ENCODE results near the gene PRKAG1.
A peak's percentile ranks its signal among the peaks of the same experiment; 100 is the strongest.

PRKAG1 gene

GRCh38 chr12:48969833-48970701 is 48.5 kb downstream of the PRKAG1 start:
- H3K4me3 ChIP-seq (ENCODE audit: low read depth, low read length) = peak overlapping the region; percentile 10

DNA sequence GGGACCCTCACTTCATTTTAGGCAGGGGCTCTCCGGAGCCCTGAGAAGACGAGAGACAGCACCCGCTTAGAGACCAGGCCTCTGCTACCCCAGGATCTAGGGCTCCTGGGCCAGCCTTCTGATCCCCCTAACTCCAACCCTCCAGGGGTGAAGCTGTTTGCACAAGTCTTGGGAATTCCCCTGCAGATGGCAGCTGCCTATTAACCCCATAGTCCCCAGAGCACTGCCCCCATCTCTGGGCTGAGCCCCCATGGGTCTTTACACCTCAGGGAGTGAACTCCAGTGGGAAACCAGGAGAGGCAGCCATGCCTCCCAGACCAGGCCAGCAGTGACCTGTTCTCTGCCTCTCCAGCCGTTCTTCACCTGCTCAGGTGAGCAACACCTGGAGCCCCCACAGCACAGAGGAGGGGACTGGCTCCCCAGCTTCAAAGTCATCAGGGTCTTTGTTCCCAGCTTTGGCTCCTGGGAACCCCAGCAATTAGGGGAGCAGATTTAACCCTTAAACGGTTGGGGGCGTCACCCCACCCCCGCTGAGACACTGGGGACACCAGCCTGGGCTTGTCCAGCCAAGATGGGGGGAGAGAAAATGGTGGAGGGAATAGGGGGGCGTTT is 49.3 kb downstream of the PRKAG1 start:
- no peak overlapping the region for H3K4me3 ChIP-seq (ENCODE audit: low read depth, low read length)

DNA sequence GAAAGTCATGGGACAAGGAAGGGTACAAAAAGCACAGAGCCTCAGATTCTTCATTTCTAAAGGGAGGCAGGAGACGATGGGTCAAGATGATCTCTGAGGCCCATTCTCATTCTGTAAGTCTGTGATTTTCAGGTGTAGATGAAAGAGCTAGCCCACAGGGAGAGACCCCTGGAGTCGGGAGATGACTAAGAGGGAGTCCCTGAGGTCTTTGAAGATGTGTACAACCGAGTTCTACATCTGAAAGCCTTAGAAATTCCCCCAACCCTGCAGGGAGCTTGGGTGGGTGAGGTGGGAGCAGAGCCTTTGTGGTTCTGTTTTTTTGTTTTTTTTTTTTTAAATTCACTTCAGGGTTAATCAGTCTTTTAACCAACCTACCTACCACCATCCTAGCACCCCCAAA is 50.1 kb downstream of the PRKAG1 start:
- no peak overlapping the region for H3K4me3 ChIP-seq (ENCODE audit: low read depth, low read length)

GRCh38 chr12:48967991-48968390 is 50.6 kb downstream of the PRKAG1 start:
- H3K4me3 ChIP-seq (ENCODE audit: low read depth, low read length) = no peak overlapping the region

- no peak overlapping the region for H3K4me3 ChIP-seq (ENCODE audit: low read depth, low read length)
These were observed 52.2 kb downstream of the PRKAG1 start for GRCh38 chr12:48966177-48966895.

GRCh38 chr12:48965298-48965838 is 53.2 kb downstream of the PRKAG1 start:
- H3K4me3 ChIP-seq (ENCODE audit: low read depth, low read length) = no peak overlapping the region

GRCh38 chr12:48961801-48962200 is 56.8 kb downstream of the PRKAG1 start:
- no peak overlapping the region for H3K4me3 ChIP-seq (ENCODE audit: low read depth, low read length)

- no peak overlapping the region for H3K4me3 ChIP-seq (ENCODE audit: low read depth, low read length)
These were observed 57.2 kb downstream of the PRKAG1 start for GRCh38 chr12:48961331-48961730.

GRCh38 chr12:48960834-48961233 is 57.7 kb downstream of the PRKAG1 start:
- no peak overlapping the region for H3K4me3 ChIP-seq (ENCODE audit: low read depth, low read length)

GRCh38 chr12:48958049-48958388 is 60.6 kb downstream of the PRKAG1 start:
- peak overlapping the region; percentile 63 for H3K4me3 ChIP-seq (ENCODE audit: low read depth, low read length)

DNA sequence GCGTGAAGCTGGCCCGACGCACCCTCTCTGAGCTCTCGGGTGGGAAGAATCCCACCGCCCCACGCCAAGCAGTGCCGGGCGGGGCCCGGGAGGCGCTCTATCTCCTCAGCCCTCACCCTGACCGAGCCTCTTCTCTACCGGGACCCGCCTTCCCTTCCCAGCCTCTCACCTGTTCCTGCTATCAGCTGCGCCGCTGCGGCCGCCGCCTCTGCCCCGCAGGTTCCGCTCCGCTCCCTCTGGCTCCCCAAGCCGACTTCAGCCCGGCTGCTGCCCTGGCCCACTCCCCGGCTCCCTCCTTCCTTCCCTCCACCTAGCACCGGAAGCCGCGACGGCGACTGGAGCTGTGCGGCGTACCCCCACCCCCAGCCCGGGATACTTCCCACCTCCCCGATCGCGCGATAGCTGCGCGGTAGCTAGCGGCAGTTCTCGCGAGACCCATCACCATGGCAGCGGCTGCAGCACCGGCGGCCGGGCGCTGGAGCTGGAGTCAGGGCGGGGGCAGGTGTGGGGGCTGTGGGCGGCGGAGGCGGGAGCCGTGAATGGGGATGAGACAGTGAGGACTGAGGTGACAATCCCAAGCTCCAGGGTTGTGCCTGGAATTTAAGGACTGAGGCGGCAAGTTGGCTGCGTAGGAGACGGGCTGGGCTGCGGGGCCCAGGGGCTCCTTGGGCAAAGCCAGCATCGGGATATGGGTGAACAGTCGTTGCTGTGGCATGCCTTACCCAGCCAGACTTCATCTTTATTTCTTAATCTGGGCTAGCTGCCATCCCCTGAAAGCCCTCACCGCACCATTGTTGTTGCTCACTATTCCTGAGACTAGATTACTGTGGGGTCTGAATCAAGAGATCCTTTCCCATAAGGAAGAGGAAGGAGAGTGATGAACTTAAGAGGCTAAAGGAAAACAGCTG is 61.2 kb downstream of the PRKAG1 start, which contains the start of gene ARF3:
ARF3 (minus strand) TSS at position 347 of the 908 bp plus-strand sequence. CDS start 16,392 bp downstream, outside the sequence.
- H3K4me3 ChIP-seq (ENCODE audit: low read depth, low read length) = peak within 1 kb of the TSS; percentile 92

DNA sequence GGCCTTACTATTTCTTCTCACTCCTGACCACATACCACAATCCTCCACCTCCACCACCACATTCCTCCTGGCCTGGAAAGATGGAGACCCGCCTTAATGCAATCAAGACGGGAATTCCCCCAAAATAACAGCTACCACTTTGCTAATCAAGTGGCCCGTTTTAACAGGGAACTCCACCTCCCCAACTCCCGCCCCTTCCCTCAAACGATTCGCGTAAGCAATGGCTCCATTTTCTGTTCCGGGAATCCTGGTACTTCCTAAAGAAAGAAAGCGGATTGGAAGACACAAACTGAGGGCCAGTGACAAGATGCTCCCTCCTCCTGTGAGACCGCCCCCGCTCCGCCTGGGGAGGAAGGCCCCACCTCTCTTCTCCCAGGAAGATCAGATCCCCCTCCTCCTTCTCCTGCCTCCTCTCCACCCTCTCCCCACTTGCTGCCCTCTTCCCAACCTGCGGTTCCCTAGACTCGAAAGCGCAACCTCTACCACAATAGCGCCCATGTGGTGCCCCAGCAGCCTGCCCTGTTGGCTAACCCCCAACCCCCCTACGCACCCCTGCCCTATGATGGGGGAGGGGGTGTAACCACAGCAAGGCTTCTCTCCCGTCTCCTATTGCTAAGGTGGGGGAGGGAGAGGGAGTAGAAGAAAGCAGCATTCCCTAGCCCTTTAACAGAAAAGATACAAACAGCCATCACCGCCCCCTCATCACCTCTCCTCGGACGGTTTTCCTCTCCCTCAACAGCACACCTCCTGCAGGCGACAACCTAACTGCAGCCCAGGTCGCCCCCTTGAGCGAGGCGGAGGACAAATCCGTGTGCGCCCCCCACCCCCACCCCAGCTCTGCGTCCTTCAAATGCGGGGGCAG is 62.1 kb downstream of the PRKAG1 start:
- peak overlapping the region; percentile 92 for H3K4me3 ChIP-seq (ENCODE audit: low read depth, low read length)

GRCh38 chr12:48954841-48955501 is 63.6 kb downstream of the PRKAG1 start:
- H3K4me3 ChIP-seq (ENCODE audit: low read depth, low read length) = no peak overlapping the region

DNA sequence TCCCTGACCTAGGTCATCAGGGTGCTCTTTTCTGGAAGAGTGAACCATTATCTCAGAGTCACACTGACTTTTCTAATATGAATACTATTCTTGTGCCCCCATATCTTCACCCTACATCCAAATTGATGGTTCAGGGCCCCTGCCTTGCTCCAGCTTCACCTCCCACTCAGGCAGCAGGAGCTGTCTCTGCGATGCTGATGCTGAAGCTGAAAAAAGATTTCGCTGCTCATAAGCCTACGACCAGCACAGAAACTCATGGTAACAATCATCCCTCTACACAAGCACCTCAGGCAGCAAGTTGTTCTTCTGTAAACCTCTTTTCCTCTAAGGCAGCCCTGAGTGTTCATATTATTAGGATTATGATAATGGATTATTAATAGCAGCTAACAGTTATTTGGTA is 64.5 kb downstream of the PRKAG1 start:
- H3K4me3 ChIP-seq (ENCODE audit: low read depth, low read length) = no peak overlapping the region

DNA sequence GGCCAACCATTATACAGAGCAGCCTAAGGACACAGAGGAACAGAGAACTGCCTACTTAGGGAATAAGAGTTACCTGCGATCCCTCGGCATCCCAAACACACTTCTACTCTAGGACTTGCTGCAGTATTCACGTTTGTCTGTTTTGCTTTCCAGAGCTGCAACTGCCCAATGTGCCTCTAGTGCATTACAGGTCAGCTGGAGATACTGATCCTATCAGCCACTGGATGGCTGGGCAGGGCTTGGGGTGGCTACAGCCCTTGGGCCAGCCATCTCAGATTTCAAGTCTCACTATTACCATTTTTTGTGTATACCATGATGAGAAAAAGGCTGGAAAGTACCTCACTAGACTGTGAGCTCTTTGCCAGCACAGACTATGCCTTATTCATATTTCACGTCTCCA is 65.9 kb downstream of the PRKAG1 start:
- H3K4me3 ChIP-seq (ENCODE audit: low read depth, low read length) = no peak overlapping the region
